ENCODE data around the gene SPO11. TPM values are rescaled to one million over a fixed set of nuclear protein-coding genes. Genes with fewer than 3 reads are reported as not detected.

The SPO11 gene
- total RNA-seq, result not detected in 2 replicates

GRCh38 chr20:57329608-57330221 lies at the start of gene SPO11:
Gene SPO11 (plus strand): TSS chr20:57329803. CDS start chr20:57329868, 65 bp downstream.

GRCh38 chr20:57351042-57351783 lies 21.6 kb downstream of the SPO11 start, which contains the start of gene RAE1:
Gene RAE1 (plus strand): TSS chr20:57351255. CDS start chr20:57354039, 2,784 bp downstream.

GRCh38 chr20:57390604-57391438 lies 61.2 kb downstream of the SPO11 start, which contains the start of gene RBM38:
Gene RBM38 (plus strand): TSS chr20:57391396. CDS start chr20:57391582, 186 bp downstream.

Other genes with a start within 250 kb of the SPO11 start
- gene BMP7, start 63.2 kb upstream of the SPO11 start, total RNA-seq, result not detected in 2 replicates
- 24.7 and 29.9 TPM in 2 replicates for gene RAE1, start 21.5 kb downstream of the SPO11 start, total RNA-seq
- 4.8 and 18.1 TPM in 2 replicates for gene RBM38, start 61.6 kb downstream of the SPO11 start, total RNA-seq
- not detected in 2 replicates for gene CTCFL, start 195.3 kb downstream of the SPO11 start, total RNA-seq
- 0.52 TPM in 1 of 2 replicates, not detected in the other for gene PCK1, start 231.3 kb downstream of the SPO11 start, total RNA-seq

Data from smooth muscle cell of the pulmonary artery (primary cell).